HG03565 (cell line): ENCODE results near the gene PSME3IP1.
"Not testable (repeated sequence)": the region's sequence is repeated elsewhere in the genome, so short reads cannot be mapped to it uniquely, and the experiment has no call there.

Experiments
- ATAC-seq: cut with Tn5 transposase; IDR thresholded peaks from one replicate; pipeline ENCODE4 v1.9.1; 2021; ENCODE audit warnings: mild to moderate bottlenecking, moderate library complexity; ENCODE audit not compliant: unreplicated experiment

The PSME3IP1 gene, protein sequence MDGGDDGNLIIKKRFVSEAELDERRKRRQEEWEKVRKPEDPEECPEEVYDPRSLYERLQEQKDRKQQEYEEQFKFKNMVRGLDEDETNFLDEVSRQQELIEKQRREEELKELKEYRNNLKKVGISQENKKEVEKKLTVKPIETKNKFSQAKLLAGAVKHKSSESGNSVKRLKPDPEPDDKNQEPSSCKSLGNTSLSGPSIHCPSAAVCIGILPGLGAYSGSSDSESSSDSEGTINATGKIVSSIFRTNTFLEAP

GRCh38 chr16:57185945-57186871 is at the start of gene PSME3IP1, which contains the start of gene RSPRY1:
TSS of gene PSME3IP1 (minus strand) at chr16:57186039. CDS start at chr16:57173854, 12,185 bp downstream.
TSS of gene RSPRY1 (plus strand) at chr16:57186329. CDS start at chr16:57204659, 18,330 bp downstream.
- peak; percentile 84 for ATAC-seq

DNA sequence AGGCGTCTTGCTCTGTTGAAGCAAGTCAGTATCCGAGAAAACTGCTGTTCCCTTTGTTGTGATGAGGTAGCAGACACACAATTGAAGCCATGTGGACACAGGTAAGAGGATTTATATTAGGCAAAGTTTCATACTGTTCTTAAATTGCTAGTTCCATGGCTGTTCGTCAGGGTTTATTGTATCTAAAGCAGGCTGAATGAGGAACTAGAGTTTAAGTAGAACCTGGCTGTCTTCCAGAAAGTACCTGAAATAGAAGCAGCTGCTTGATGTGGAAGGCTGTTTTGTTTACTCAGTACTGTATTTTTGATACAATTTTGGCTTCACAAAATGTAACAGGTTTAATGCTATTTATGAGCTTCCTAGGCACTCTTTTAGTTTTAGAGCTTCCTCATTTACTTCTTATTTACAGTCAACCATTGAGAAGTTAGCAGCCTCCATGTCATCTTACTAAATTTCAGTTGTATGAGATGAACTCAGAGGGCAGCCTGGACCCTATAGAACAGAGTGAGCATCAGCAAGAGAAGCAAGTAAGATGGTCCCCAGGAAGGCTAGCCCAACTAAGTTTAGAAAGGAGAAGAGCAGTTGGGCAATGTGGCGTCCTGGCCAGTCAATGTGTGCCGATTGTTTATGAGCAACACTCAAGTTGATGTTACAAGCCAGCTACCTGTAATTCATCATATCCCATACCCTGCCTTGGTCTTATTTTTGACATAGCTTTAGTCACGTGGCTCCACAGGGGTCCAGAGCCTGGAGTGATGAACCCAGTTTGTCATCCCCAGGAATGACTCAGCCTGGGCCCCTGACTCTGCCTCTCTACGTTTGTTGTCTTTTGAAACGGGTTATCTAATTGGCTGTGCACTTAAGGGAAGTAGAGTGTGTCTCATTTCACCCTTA is 49.5 kb upstream of the PSME3IP1 start:
- no peak for ATAC-seq

GRCh38 chr16:57234707-57235092 is 48.9 kb upstream of the PSME3IP1 start:
- ATAC-seq = no peak

DNA sequence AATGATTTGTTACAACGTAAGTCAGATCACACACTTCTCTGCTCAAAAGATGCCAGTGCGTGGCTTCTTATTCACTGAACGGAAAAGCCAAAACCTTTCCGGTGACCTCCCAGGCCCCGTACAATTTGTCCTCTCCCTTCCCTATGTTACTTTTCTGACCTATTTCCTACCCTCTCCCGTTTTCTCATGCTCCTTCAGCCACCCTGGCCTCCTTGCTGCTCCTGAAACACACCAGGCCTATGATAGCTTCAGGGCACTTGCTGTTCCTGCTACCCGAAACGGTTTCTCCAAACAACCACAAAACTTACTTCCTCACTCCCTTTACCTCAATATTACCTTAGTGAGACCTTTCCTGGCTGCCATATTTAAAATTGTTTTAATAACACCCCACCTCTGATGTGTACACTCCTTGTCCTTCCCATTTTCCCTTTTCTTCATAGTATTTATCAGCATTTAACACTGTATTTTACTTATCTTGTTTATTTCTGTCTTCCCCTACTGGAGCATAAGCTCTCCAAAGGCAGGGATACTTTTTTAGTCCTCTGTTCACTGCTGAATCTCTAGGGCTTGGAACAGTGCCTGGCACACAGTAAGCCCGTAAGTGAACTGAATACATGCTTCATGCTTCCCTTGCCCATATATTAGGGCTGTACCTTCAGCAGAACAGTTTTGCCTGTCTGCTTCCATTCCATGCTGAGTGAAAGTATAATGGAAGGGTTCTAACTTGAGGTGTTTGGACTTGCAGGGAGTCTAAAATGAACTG is 48.3 kb upstream of the PSME3IP1 start:
- ATAC-seq = no peak

- ATAC-seq = no peak
Observed at GRCh38 chr16:57231821-57232350, 46.0 kb upstream of the PSME3IP1 start.

GRCh38 chr16:57229079-57229478 is 43.2 kb upstream of the PSME3IP1 start:
- no peak for ATAC-seq

GRCh38 chr16:57226701-57227621 is 41.1 kb upstream of the PSME3IP1 start:
- ATAC-seq = no peak

GRCh38 chr16:57225978-57226377 is 40.1 kb upstream of the PSME3IP1 start:
- no peak for ATAC-seq

DNA sequence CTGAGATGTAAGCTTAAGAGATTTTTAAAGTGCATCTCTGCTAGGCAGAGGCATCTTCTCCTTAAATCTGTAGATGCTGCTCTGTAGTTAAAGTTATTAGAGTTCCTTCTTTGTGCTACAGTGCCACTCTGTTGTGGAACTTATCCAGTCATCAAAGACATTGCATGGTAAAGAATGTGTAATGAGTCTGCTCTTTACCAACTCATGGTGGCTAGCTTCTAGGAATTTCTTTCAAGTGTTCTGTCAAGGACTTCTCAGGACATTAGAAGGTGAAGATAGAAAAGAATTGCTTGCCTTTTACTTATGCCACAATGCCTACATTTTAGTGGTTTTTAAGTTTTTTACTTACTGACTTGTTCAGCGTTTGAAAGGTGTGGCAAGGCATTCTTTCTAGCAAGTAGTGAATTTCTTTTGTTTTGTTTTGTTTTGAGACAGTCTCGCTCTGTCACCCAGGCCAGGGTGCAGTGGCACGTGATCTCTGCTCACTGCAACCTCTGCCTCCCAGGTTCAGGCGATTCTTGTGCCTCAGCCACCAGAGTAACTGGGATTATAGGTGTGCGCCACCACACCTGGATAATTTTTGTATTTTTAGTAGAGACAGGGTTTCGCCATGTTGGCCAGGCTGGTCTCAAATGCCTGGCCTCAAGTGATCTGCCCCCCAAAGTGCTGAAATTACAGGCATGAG is 39.0 kb upstream of the PSME3IP1 start:
- no peak for ATAC-seq

GRCh38 chr16:57223057-57223456 is 37.2 kb upstream of the PSME3IP1 start:
- no peak for ATAC-seq

DNA sequence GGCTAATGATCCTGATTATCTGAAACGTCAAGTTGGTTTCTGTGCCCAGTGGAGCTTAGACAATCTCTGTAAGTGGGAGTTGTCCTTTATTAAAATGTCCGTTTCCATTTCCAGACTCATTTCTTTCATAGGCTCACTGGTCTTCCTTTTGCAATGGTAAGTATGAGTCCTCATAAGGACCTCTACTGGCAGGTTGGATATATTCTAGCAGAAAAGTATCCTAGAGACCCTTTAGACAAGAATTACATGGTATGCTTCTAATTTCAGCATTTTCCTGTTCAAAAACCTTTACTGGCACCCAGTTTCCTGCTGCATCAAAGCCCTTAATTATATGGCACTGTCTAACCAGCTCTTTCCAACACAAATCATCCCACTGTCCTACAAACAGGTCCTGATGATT is 31.1 kb upstream of the PSME3IP1 start:
- ATAC-seq = no peak

GRCh38 chr16:57213462-57213861 is 27.6 kb upstream of the PSME3IP1 start:
- no peak for ATAC-seq

- ATAC-seq = no peak
Observed at GRCh38 chr16:57209780-57210179, 23.9 kb upstream of the PSME3IP1 start.

GRCh38 chr16:57208926-57209325 is 23.1 kb upstream of the PSME3IP1 start:
- ATAC-seq = no peak

GRCh38 chr16:57204675-57205074 is 18.8 kb upstream of the PSME3IP1 start:
- ATAC-seq = no peak

- ATAC-seq = no peak
Observed at GRCh38 chr16:57203451-57203850, 17.6 kb upstream of the PSME3IP1 start.

- ATAC-seq = no peak
Observed at GRCh38 chr16:57202095-57202886, 16.5 kb upstream of the PSME3IP1 start.

DNA sequence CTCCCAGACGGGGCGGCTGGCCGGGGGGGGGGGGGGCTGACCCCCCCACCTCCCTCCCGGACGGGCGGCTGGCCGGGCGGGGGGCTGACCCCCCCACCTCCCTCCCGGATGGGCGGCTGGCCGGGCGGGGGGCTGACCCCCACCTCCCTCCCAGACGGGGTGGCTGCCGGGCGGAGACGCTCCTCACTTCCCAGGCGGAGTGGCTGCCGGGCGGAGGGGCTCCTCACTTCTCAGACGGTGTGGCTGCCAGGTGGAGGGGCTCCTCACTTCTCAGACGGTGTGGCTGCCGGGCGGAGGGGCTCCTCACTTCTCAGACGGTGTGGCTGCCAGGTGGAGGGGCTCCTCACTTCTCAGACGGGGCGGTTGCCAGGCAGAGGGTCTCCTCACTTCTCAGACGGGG is 15.1 kb upstream of the PSME3IP1 start:
- ATAC-seq = not testable (repeated sequence)
